HepG2 (cell line): ENCODE data around the gene RASA1. TPM values are rescaled to one million over a fixed set of nuclear protein-coding genes. Genes with fewer than 3 reads are reported as not detected.
A peak's percentile ranks its signal among the peaks of the same experiment; 100 is the strongest.

Experiments used
- ATF6 ChIP-seq: sonication (generic); formaldehyde crosslinking; conservative IDR thresholded peaks from 2 replicates; pipeline ENCODE4 v1.4.0; 2020; ENCODE audit warnings: missing genetic modification reagents
- E2F5 ChIP-seq: sonication (generic); formaldehyde crosslinking; conservative IDR thresholded peaks from 2 replicates; pipeline ENCODE4 v1.4.0; 2020; ENCODE audit warnings: missing genetic modification reagents
- FIP1L1 ChIP-seq: fragments of 200-400 bp; formaldehyde crosslinking; IDR thresholded peaks from 2 replicates; pipeline ENCODE4 v1.6.1; 2018; ENCODE audit warnings: low read depth, mild to moderate bottlenecking, low read length, moderate library complexity, borderline replicate concordance; ENCODE audit not compliant: insufficient read depth
- FOXO1 ChIP-seq: sonication (generic); formaldehyde crosslinking; IDR thresholded peaks from 2 replicates; pipeline ENCODE4 v1.4.0; 2020; ENCODE audit warnings: missing genetic modification reagents
- FUBP1 ChIP-seq: sonication (generic); formaldehyde crosslinking; IDR thresholded peaks from 2 replicates; pipeline ENCODE4 v1.5.1; 2020; ENCODE audit warnings: missing genetic modification reagents, mild to moderate bottlenecking, borderline replicate concordance
- GABPB1 ChIP-seq: IDR thresholded peaks from 2 replicates; pipeline ENCODE4 v1.6.1; 2016; ENCODE audit warnings: mild to moderate bottlenecking, missing genetic modification reagents, moderate library complexity, missing compliant biosample characterization
- KAT7 ChIP-seq: IDR thresholded peaks from 2 replicates; pipeline ENCODE4 v1.6.1; 2018; ENCODE audit warnings: borderline replicate concordance, missing compliant biosample characterization
- NR2F1 ChIP-seq, 2 experiments: fragments of 450-650 bp in 1 of 2; formaldehyde crosslinking in 1 of 2; IDR thresholded peaks; 2 replicates each; pipeline versions ENCODE4 v1.5.0 to v1.6.1; 2016 to 2020; ENCODE audit warnings: mild to moderate bottlenecking in 1 of 2, missing compliant biosample characterization in 1 of 2, missing genetic modification reagents in 1 of 2, moderate library complexity in 1 of 2
- PPARG ChIP-seq: conservative IDR thresholded peaks from 2 replicates; pipeline ENCODE4 v1.6.1; 2016; ENCODE audit warnings: missing biosample characterization, missing genetic modification reagents
- RAD51 ChIP-seq: fragments of 450-650 bp; IDR thresholded peaks from 2 replicates; pipeline ENCODE4 v1.6.1; 2016; ENCODE audit warnings: borderline replicate concordance
- SP140L ChIP-seq: sonication (generic); formaldehyde crosslinking; IDR thresholded peaks from 2 replicates; pipeline ENCODE4 v1.4.0; 2020; ENCODE audit warnings: missing genetic modification reagents, borderline replicate concordance
- ZMAT5 ChIP-seq: sonication (generic); formaldehyde crosslinking; IDR thresholded peaks from 2 replicates; pipeline ENCODE4 v1.5.0; 2020; ENCODE audit warnings: mild to moderate bottlenecking, low read depth, missing genetic modification reagents, borderline replicate concordance
- ZNF276 ChIP-seq: sonication (generic); formaldehyde crosslinking; IDR thresholded peaks from 2 replicates; pipeline ENCODE4 v1.4.0; 2020; ENCODE audit warnings: mild to moderate bottlenecking, low read depth, missing genetic modification reagents
- ZNF567 ChIP-seq: sonication (generic); formaldehyde crosslinking; IDR thresholded peaks from 2 replicates; pipeline ENCODE4 v1.8.1; 2023; ENCODE audit warnings: mild to moderate bottlenecking, missing genetic modification reagents, borderline replicate concordance
- ZNF576 ChIP-seq: sonication (generic); formaldehyde crosslinking; IDR thresholded peaks from 2 replicates; pipeline ENCODE4 v1.4.0; 2020; ENCODE audit warnings: mild to moderate bottlenecking, missing genetic modification reagents
- ZSCAN22 ChIP-seq: sonication (generic); formaldehyde crosslinking; IDR thresholded peaks from 2 replicates; pipeline ENCODE4 v1.4.0; 2020; ENCODE audit warnings: mild to moderate bottlenecking, missing genetic modification reagents
- ZXDC ChIP-seq: sonication (generic); formaldehyde crosslinking; IDR thresholded peaks from 2 replicates; pipeline ENCODE4 v1.5.0; 2020; ENCODE audit warnings: mild to moderate bottlenecking, missing genetic modification reagents
- polyA plus RNA-seq, 8 experiments: library from polyadenylated mRNA; depleted of rRNA in 3 of 8; stranded (reverse) in 7 of 8; unstranded in 1 of 8; fragments of >200 nt; fragmentation: Illumina TruSeq in 4 of 8; extraction: Trizol in 4 of 8; gene quantifications; 2 replicates each; pipeline versions ENCODE4 v1.2.1 to v1.2.3, GENCODE V29; 2011 to 2016; ENCODE audit warnings: low read depth in 4 of 8, missing spikeins in 1 of 8, mixed read lengths in 1 of 8; ENCODE audit not compliant: insufficient read depth in 1 of 8
- total RNA-seq, 5 experiments: library from RNA; depleted of rRNA; stranded (reverse); fragments of >200 nt; fragmentation: Illumina TruSeq; extraction: Trizol; gene quantifications; 2 replicates each; pipeline ENCODE4 v1.2.3, GENCODE V29; 2016; ENCODE audit warnings: low read depth in 1 of 5

Gene RASA1
- total and polyA plus RNA-seq, 2 of the 13 experiments (the other 11 are each of a cell fraction or from before 2014, with no cell fraction given) = 19.5 to 20.5 TPM

- peak; percentile 34; the same call in 1 of the 2 replicates for TF ChIP-seq GABPB1 (CRISPR knock-in tag)
- no peak for TF ChIP-seq ZNF576
- no peak for TF ChIP-seq PPARG
- TF ChIP-seq KAT7 (CRISPR knock-in tag) = no peak
- TF ChIP-seq E2F5 (CRISPR knock-in tag) = no peak
- no peak for TF ChIP-seq ZMAT5
- TF ChIP-seq RAD51 = no peak
- no peak for TF ChIP-seq FIP1L1
- peak; percentile 52; the same call in 1 of the 2 replicates for TF ChIP-seq ZXDC (CRISPR knock-in tag)
- no peak for TF ChIP-seq ZSCAN22
- peak; percentile 49; the same call in 1 of the 2 replicates for TF ChIP-seq ZNF567 (CRISPR knock-in tag)
- no peak for TF ChIP-seq ZNF276 (CRISPR knock-in tag)
- no peak for TF ChIP-seq FUBP1 (CRISPR knock-in tag)
- no peak for TF ChIP-seq NR2F1 (CRISPR knock-in tag; IDR thresholded peaks at IDR 0.05)
- TF ChIP-seq ATF6 (CRISPR knock-in tag) = no peak
- TF ChIP-seq FOXO1 (CRISPR knock-in tag) = no peak
- no peak for TF ChIP-seq SP140L (CRISPR knock-in tag)
Measured at GRCh38 chr5:87268126-87268969, 665 bp downstream of the RASA1 start (continued).
